GM12878 (cell line): ENCODE measurements around the gene PRM3. TPM values are rescaled to one million over a fixed set of nuclear protein-coding genes. Genes with fewer than 3 reads are reported as not detected.
A peak's percentile ranks its signal among the peaks of the same experiment; 100 is the strongest.

Source experiments
- BCL3 ChIP-seq: IDR thresholded peaks from 2 replicates; pipeline ENCODE4 v1.6.1; 2011; ENCODE audit warnings: borderline replicate concordance, low read depth, mild to moderate bottlenecking, moderate library complexity, low read length; ENCODE audit not compliant: insufficient read depth, poor library complexity, severe bottlenecking
- CHD2 ChIP-seq: IDR thresholded peaks from 2 replicates; pipeline ENCODE4 v1.6.1; 2011; ENCODE audit warnings: low read depth, low read length, improper control_type of control experiment, borderline replicate concordance
- MTA2 ChIP-seq: fragments of 450-650 bp; IDR thresholded peaks from 2 replicates; pipeline ENCODE4 v1.6.1; 2016; ENCODE audit warnings: low read depth, mild to moderate bottlenecking, moderate library complexity
- NKRF ChIP-seq: fragments of 450-650 bp; conservative IDR thresholded peaks from 2 replicates; pipeline ENCODE4 v1.6.1; 2017; ENCODE audit warnings: mild to moderate bottlenecking, moderate library complexity
- PAX5 ChIP-seq: IDR thresholded peaks from 2 replicates; pipeline ENCODE4 v1.6.1; 2011; ENCODE audit warnings: low read depth, low read length, borderline replicate concordance
- POLR2AphosphoS2 ChIP-seq: IDR thresholded peaks from 2 replicates; pipeline ENCODE4 v1.6.1; 2011; ENCODE audit warnings: low read depth, mild to moderate bottlenecking, low read length, improper control_type of control experiment, moderate library complexity
- RELB ChIP-seq: fragments of 450-650 bp; IDR thresholded peaks from 2 replicates; pipeline ENCODE4 v1.6.1; 2017; ENCODE audit warnings: low read depth, mild to moderate bottlenecking, moderate library complexity
- SIX5 ChIP-seq: IDR thresholded peaks from 2 replicates; pipeline ENCODE4 v1.6.1; 2011; ENCODE audit warnings: mild to moderate bottlenecking, low read depth, low read length, moderate library complexity; ENCODE audit not compliant: severe bottlenecking
- polyA plus RNA-seq, 11 experiments: library from polyadenylated mRNA; depleted of rRNA in 4 of 11; unstranded in 6 of 11; stranded (reverse) in 5 of 11; fragments of >200 nt; fragmentation: Nextera tagmentation in 4 of 11; fragmentation: Illumina TruSeq in 1 of 11; extraction: Ambion mirVana in 4 of 11; extraction: Trizol in 1 of 11; gene quantifications; 1 replicate in 1 of 11; 2 replicates in 10 of 11; pipeline versions ENCODE4 v1.2.1 to v1.2.3, GENCODE V29; 2011 to 2016; ENCODE audit warnings: inconsistent platforms in 2 of 11, missing spikeins in 2 of 11, low read depth in 1 of 11
- total RNA-seq, 4 experiments: library from RNA; depleted of rRNA in 3 of 4; stranded (reverse); fragments of >200 nt in 3 of 4; fragmentation: Illumina TruSeq in 1 of 4; extraction: Trizol in 1 of 4; gene quantifications; 2 replicates each; pipeline versions ENCODE4 v1.2.1 to v1.2.3, GENCODE V29; 2013 to 2021

PRM3 gene
- total and polyA plus RNA-seq, 10 of the 15 experiments (the other 5 are each of a cell fraction or from before 2014, with no cell fraction given), result not detected

GRCh38 chr16:11224894-11225676 lies 48.3 kb downstream of the PRM3 start (continued):
- no peak for TF ChIP-seq SIX5
- peak; percentile 76; the same call in 1 of the 2 replicates for TF ChIP-seq RELB
- TF ChIP-seq NKRF, result no peak; the same call in 1 of the 2 replicates
- TF ChIP-seq PAX5, result peak; percentile 42; the same call in 1 of the 2 replicates
- no peak for TF ChIP-seq POLR2AphosphoS2
- TF ChIP-seq CHD2, result peak; percentile 33; the same call in 1 of the 2 replicates
- no peak for TF ChIP-seq MTA2
- peak; percentile 51 for TF ChIP-seq BCL3
- TF ChIP-seq, all 136 proteins: peak for 50
